ENCODE measurements around the gene NRIP3.

DNA sequence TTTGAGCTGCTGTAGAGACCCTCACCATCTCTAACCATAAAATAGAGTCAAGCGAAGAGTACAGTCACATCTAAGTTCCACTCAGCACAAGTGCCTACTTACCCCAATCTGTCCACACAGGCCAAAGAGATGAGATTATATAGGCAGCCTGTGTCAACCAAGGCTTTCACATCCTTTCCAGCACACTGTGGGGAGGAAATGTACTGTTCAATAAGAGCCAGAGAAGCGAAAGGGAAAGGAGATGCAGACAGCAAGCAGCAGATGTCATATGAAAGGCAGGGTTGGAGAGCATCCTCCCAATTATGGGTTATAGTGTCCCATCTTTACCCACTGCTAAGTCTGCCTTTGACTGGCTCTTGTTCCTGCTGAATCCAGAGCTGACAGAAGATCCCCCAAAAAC is 16.4 kb downstream of the NRIP3 start:
- TF ChIP-seq CTCF (IDR thresholded peaks at IDR 0.05): no peak
- no peak for TF ChIP-seq POLR2AphosphoS5 (IDR thresholded peaks at IDR 0.05)
- TF ChIP-seq POLR2A (IDR thresholded peaks at IDR 0.05): no peak
- TF ChIP-seq EP300 (IDR thresholded peaks at IDR 0.05): no peak
